Measurements from ENCODE around the gene KCNMB2.

The KCNMB2 gene

DNA sequence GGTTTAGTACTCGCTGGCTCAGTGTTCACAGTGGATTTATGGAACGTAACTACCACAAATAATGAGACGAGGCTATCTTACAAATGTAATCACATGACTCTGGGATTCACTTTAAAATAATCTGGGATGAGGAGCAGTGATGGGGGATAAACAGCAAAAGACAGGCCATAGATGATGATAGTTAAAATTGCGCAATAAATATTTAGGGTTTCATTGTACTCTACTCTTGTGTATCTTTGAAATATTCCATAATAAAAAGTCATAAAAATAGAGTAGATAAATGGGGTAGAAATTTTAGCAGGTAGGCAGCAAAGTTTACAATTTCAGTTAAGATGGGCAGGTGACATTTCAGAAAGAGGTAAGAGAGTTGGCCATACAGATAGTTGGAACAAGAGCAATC, 196.6 kb downstream of the KCNMB2 start:
- Histone ChIP-seq H3K4me1 (ENCODE audit: insufficient read depth, low read length) (no peaks in the 10 kb centered on the region), H3K9ac (ENCODE audit: low read depth, low read length) (no peak overlapping the region), H3K79me2 (ENCODE audit: insufficient read depth, low read length) (no peaks in the 10 kb centered on the region), H3K27me3 (ENCODE audit: insufficient read depth, low read length, poor library complexity) (no peaks in the 10 kb centered on the region), H3K9me3 (ENCODE audit: insufficient read depth, low read length, severe bottlenecking) (no peaks in the 10 kb centered on the region), H2AFZ (ENCODE audit: low read depth, low read length) (no peak overlapping the region), H3K36me3 (ENCODE audit: insufficient read depth, low read length) (no peaks in the 10 kb centered on the region), H3K4me3 (ENCODE audit: low read depth in 1 of 2, low read length in 2 of 2) (no peak overlapping the region), H3K27ac (ENCODE audit: low read length) (no peak overlapping the region), H3K4me2 (ENCODE audit: insufficient read depth, low read length) (no peak overlapping the region), H4K20me1 (ENCODE audit: insufficient read depth, low read length) (no peaks in the 10 kb centered on the region)
- DNase-seq, result no peak
- no peak for TF ChIP-seq EZH2 (IDR thresholded peaks at IDR 0.05; ENCODE audit: borderline replicate concordance, low read depth, low read length, severe bottlenecking)
- TF ChIP-seq CTCF (IDR thresholded peaks at IDR 0.05; ENCODE audit: borderline replicate concordance, extremely low read depth, low read length, poor library complexity, severe bottlenecking), result no peak
- no peak for ATAC-seq (ENCODE audit: insufficient read depth, low read depth)

DNA sequence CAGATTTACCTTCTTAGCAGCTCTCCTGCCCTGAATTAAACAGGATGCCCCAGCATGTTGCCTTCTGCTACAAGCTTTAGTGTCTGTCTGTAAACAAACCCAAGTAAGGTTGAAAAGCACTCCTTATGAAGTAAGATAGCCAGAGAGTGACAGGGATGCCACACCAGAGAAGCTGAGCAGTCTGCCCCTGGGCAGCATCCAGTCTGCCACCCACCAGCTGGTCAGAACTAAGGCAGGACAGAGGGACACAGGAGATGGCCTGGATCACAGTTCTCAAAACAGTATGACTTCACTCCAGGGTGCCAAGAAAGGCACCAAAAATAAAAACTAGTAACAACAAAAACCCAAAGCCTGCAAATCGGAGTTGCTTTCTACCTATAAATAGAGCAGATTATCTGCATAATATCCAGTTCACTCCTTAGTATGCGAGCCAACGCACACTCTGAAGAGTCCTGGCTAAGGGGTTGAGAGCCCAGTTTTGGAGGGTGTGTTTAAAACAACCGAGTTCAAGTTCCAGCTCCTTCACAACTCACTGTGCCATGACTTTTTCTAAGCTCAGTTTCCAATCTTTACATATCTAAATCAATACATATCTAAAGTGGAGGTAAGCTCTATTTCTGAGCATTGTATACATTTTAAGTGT, 198.9 kb downstream of the KCNMB2 start:
- Histone ChIP-seq H3K27ac (ENCODE audit: low read length) (no peak overlapping the region), H4K20me1 (ENCODE audit: insufficient read depth, low read length) (no peaks in the 10 kb centered on the region), H3K79me2 (ENCODE audit: insufficient read depth, low read length) (no peaks in the 10 kb centered on the region), H2AFZ (ENCODE audit: low read depth, low read length) (no peak overlapping the region), H3K4me3 (ENCODE audit: low read depth in 1 of 2, low read length in 2 of 2) (no peak overlapping the region), H3K4me1 (ENCODE audit: insufficient read depth, low read length) (no peaks in the 10 kb centered on the region), H3K9me3 (ENCODE audit: insufficient read depth, low read length, severe bottlenecking) (no peaks in the 10 kb centered on the region), H3K4me2 (ENCODE audit: insufficient read depth, low read length) (no peak overlapping the region), H3K9ac (ENCODE audit: low read depth, low read length) (no peak overlapping the region), H3K36me3 (ENCODE audit: insufficient read depth, low read length) (no peaks in the 10 kb centered on the region), H3K27me3 (ENCODE audit: insufficient read depth, low read length, poor library complexity) (no peaks in the 10 kb centered on the region)
- TF ChIP-seq EZH2 (IDR thresholded peaks at IDR 0.05; ENCODE audit: borderline replicate concordance, low read depth, low read length, severe bottlenecking) (no peak), CTCF (IDR thresholded peaks at IDR 0.05; ENCODE audit: borderline replicate concordance, extremely low read depth, low read length, poor library complexity, severe bottlenecking) (no peak)
- DNase-seq (no peak), ATAC-seq (ENCODE audit: insufficient read depth, low read depth) (no peak)

- H3K4me1 ChIP-seq (ENCODE audit: insufficient read depth, low read length), result no peaks in the 10 kb centered on the region
- no peak for ATAC-seq (ENCODE audit: insufficient read depth, low read depth)
- TF ChIP-seq CTCF (IDR thresholded peaks at IDR 0.05; ENCODE audit: borderline replicate concordance, extremely low read depth, low read length, poor library complexity, severe bottlenecking), result no peak
- no peaks in the 10 kb centered on the region for H3K27me3 ChIP-seq (ENCODE audit: insufficient read depth, low read length, poor library complexity)
- no peak overlapping the region for H3K4me2 ChIP-seq (ENCODE audit: insufficient read depth, low read length)
- no peak overlapping the region for H3K27ac ChIP-seq (ENCODE audit: low read length)
- no peaks in the 10 kb centered on the region for H3K79me2 ChIP-seq (ENCODE audit: insufficient read depth, low read length)
- no peak overlapping the region for H3K4me3 ChIP-seq (ENCODE audit: low read depth in 1 of 2, low read length in 2 of 2)
- no peak overlapping the region for H3K9ac ChIP-seq (ENCODE audit: low read depth, low read length)
- no peaks in the 10 kb centered on the region for H4K20me1 ChIP-seq (ENCODE audit: insufficient read depth, low read length)
- no peaks in the 10 kb centered on the region for H3K36me3 ChIP-seq (ENCODE audit: insufficient read depth, low read length)
- no peak overlapping the region for H2AFZ ChIP-seq (ENCODE audit: low read depth, low read length)
- H3K9me3 ChIP-seq (ENCODE audit: insufficient read depth, low read length, severe bottlenecking), result no peaks in the 10 kb centered on the region
- no peak for DNase-seq
Observed at GRCh38 chr3:178736300-178736699, 200.1 kb downstream of the KCNMB2 start.

- H3K9me3 ChIP-seq (ENCODE audit: insufficient read depth, low read length, severe bottlenecking), result no peaks in the 10 kb centered on the region
- H4K20me1 ChIP-seq (ENCODE audit: insufficient read depth, low read length), result no peaks in the 10 kb centered on the region
- no peak overlapping the region for H2AFZ ChIP-seq (ENCODE audit: low read depth, low read length)
- ATAC-seq (ENCODE audit: insufficient read depth, low read depth) (no peak), DNase-seq (no peak)
- no peak overlapping the region for H3K9ac ChIP-seq (ENCODE audit: low read depth, low read length)
- H3K4me1 ChIP-seq (ENCODE audit: insufficient read depth, low read length), result no peaks in the 10 kb centered on the region
- no peak overlapping the region for H3K4me3 ChIP-seq (ENCODE audit: low read depth in 1 of 2, low read length in 2 of 2)
- no peak overlapping the region for H3K4me2 ChIP-seq (ENCODE audit: insufficient read depth, low read length)
- H3K79me2 ChIP-seq (ENCODE audit: insufficient read depth, low read length), result no peaks in the 10 kb centered on the region
- no peaks in the 10 kb centered on the region for H3K36me3 ChIP-seq (ENCODE audit: insufficient read depth, low read length)
- H3K27ac ChIP-seq (ENCODE audit: low read length), result no peak overlapping the region
- TF ChIP-seq EZH2 (IDR thresholded peaks at IDR 0.05; ENCODE audit: borderline replicate concordance, low read depth, low read length, severe bottlenecking) (no peak), CTCF (IDR thresholded peaks at IDR 0.05; ENCODE audit: borderline replicate concordance, extremely low read depth, low read length, poor library complexity, severe bottlenecking) (no peak)
- H3K27me3 ChIP-seq (ENCODE audit: insufficient read depth, low read length, poor library complexity), result no peaks in the 10 kb centered on the region
Observed at GRCh38 chr3:178739720-178740119, 203.5 kb downstream of the KCNMB2 start.

Measured in DND-41 (cell line).